Measurements from ENCODE around the gene RGS13. TPM values are rescaled to one million over a fixed set of nuclear protein-coding genes. Genes with fewer than 3 reads are reported as not detected.

The RGS13 gene
- total and polyA plus RNA-seq, 4 donors, result 0.64 to 2.9 (median 1.1) TPM

DNA sequence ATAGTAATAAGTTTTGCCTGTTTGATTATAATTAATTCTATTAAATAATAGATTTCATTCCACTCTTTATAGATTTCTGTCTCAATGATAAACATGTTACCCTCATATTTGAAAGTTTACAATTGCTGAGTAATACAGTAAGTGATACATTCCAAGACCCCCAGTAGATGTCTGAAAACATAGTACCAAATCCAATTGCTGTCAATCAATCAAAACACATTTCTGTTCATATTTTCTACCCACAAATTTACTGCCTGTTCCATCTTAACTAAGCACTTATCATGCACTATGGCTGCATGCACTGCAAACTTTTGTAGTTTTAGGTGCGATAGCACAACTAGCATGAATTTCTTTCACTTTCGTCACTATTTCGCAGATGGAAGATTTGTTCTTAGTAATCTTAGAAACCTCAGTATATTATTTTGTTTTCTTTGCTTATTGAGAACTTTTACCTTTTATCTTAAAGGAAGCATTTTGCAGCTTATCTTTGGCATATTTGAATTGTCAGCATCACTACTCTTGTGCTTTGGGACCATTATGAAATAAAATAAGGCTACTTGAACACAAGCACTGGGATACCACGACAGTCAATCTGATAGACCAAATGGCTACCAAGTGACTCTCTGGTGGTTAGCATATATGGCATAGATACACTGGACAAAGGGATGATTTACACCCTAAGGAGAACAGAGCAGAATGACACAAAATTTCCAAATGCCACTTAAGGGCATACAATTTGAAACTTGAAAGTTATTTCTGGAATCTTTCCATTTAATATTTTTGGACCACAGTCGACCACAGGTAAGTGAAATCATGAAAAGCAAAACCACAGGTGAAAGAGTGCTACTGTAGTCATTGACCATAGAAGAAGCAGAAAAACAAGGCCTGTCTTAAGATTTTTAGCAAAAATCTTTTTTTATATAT lies 67.6 kb downstream of the RGS13 start:
- no peaks in the 10 kb centered on the region for H3K9me3 ChIP-seq (ENCODE audit: control insufficient read depth, low read length)
- no peak overlapping the region for H3K27ac ChIP-seq (ENCODE audit: low read depth in 1 of 2, low read length in 2 of 2)
- intact Hi-C loops (cut with DNase I), result no loop called here
- H3K4me1 ChIP-seq (ENCODE audit: control insufficient read depth in 1 of 2, insufficient read depth in 2 of 2, low read length in 2 of 2), result no peaks in the 10 kb centered on the region
- no peak for ATAC-seq (ENCODE audit: low FRiP score)
- no peaks in the 10 kb centered on the region for H3K27me3 ChIP-seq (ENCODE audit: control insufficient read depth in 1 of 2, insufficient read depth in 2 of 2, low read length in 1 of 2)
- DNase-seq, result no peak
- no peaks in the 10 kb centered on the region for H3K36me3 ChIP-seq (ENCODE audit: control insufficient read depth in 1 of 2, insufficient read depth in 2 of 2, low read length in 1 of 2)
- WGBS, 2 donors, result 86 to 90% methylated on average over 5 of the region's 5 CpGs
- H3K4me3 ChIP-seq (ENCODE audit: low read length in 2 of 2), result no peak overlapping the region

DNA sequence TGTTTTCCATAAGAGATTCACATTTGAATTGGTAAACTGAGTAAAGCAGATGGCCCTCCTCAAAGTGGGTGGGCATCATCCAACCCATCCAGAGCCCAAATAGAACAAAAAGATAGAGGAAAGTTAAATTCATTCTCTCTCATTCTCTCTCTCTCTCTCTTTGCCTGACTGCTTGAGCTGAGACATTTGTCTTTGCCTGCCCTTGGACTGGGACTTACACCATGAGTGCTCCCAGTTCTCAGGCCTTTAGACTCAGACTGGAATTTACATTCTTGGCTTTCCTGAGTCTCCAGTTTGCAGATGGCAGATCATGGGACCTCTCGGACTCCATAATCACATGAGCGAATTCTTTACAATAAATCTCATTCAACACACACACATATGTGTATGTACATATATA lies 69.6 kb downstream of the RGS13 start:
- 90 to 91% methylated on average over 2 of the region's 2 CpGs for whole genome bisulfite sequencing, 2 donors
- intact Hi-C loops (cut with DNase I), result no loop called here
- H3K4me1 ChIP-seq (ENCODE audit: control insufficient read depth in 1 of 2, insufficient read depth in 2 of 2, low read length in 2 of 2), result no peaks in the 10 kb centered on the region
- no peaks in the 10 kb centered on the region for H3K9me3 ChIP-seq (ENCODE audit: control insufficient read depth, low read length)
- no peak for DNase-seq
- no peaks in the 10 kb centered on the region for H3K27me3 ChIP-seq (ENCODE audit: control insufficient read depth in 1 of 2, insufficient read depth in 2 of 2, low read length in 1 of 2)
- H3K4me3 ChIP-seq (ENCODE audit: low read length in 2 of 2), result no peak overlapping the region
- H3K36me3 ChIP-seq (ENCODE audit: control insufficient read depth in 1 of 2, insufficient read depth in 2 of 2, low read length in 1 of 2), result no peaks in the 10 kb centered on the region
- no peak for ATAC-seq (ENCODE audit: low FRiP score)
- H3K27ac ChIP-seq (ENCODE audit: low read depth in 1 of 2, low read length in 2 of 2), result no peak overlapping the region

DNA sequence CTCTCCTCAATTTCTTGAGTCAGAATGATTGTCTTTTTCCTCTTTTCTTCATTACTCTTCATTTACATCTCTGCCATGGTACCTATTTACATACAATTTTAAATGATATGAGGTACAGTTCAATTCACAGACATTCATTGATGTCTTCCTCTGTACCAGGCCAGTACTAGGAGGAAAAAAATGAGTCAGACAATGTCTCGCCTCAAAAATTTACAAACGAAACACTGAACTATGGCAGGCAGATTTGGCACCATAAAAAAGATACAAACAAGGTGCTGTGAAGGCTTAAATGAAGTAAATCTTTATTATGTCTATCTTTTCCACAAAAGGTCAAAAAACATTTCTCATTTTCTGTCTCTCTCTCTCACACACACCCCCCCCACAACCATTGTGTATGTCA lies 71.0 kb downstream of the RGS13 start:
- Histone ChIP-seq H3K27me3 (ENCODE audit: control insufficient read depth in 1 of 2, insufficient read depth in 2 of 2, low read length in 1 of 2) (no peaks in the 10 kb centered on the region), H3K4me3 (ENCODE audit: low read length in 2 of 2) (no peak overlapping the region), H3K36me3 (ENCODE audit: control insufficient read depth in 1 of 2, insufficient read depth in 2 of 2, low read length in 1 of 2) (no peaks in the 10 kb centered on the region), H3K27ac (ENCODE audit: low read depth in 1 of 2, low read length in 2 of 2) (no peak overlapping the region), H3K4me1 (ENCODE audit: control insufficient read depth in 1 of 2, insufficient read depth in 2 of 2, low read length in 2 of 2) (no peaks in the 10 kb centered on the region), H3K9me3 (ENCODE audit: control insufficient read depth, low read length) (no peaks in the 10 kb centered on the region)
- DNase-seq (no peak), ATAC-seq (ENCODE audit: low FRiP score) (no peak)
- 90% methylated on average over 2 of the region's 2 CpGs for WGBS, 2 donors
- intact Hi-C loops (cut with DNase I), result no loop called here

DNA sequence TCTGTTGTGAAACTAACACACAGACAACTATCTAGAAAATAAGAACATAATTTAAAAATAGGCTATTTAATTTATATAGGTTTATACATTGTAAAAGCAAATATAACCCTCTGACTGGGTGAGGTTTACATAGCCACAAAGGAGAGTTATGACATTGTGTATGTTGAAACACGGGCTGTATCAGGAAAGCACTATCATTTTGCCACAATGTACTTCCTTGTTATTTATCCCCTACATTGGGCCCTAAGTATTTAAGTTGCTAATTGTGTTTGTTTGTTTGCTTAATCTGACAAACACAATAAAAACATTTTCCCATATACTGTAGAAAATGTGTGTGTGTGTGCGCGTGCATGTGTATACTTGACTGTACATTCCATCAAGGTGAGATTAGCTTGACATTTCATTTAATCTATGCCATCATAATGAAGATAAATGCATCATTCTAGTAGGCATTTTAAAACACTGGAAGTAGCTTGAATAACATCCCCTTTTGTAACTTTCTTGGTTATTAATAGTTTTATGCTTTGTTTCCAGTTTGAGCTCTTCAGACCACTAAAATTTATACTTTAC lies 72.1 kb downstream of the RGS13 start:
- intact Hi-C loops (cut with DNase I), result no loop called here
- Histone ChIP-seq H3K27me3 (ENCODE audit: control insufficient read depth in 1 of 2, insufficient read depth in 2 of 2, low read length in 1 of 2) (no peaks in the 10 kb centered on the region), H3K36me3 (ENCODE audit: control insufficient read depth in 1 of 2, insufficient read depth in 2 of 2, low read length in 1 of 2) (no peaks in the 10 kb centered on the region), H3K27ac (ENCODE audit: low read depth in 1 of 2, low read length in 2 of 2) (no peak overlapping the region), H3K4me3 (ENCODE audit: low read length in 2 of 2) (no peak overlapping the region), H3K9me3 (ENCODE audit: control insufficient read depth, low read length) (no peaks in the 10 kb centered on the region), H3K4me1 (ENCODE audit: control insufficient read depth in 1 of 2, insufficient read depth in 2 of 2, low read length in 2 of 2) (no peaks in the 10 kb centered on the region)
- WGBS, 2 donors, result 85 to 87% methylated on average over 3 of the region's 3 CpGs
- ATAC-seq (ENCODE audit: low FRiP score) (no peak), DNase-seq (no peak)

DNA sequence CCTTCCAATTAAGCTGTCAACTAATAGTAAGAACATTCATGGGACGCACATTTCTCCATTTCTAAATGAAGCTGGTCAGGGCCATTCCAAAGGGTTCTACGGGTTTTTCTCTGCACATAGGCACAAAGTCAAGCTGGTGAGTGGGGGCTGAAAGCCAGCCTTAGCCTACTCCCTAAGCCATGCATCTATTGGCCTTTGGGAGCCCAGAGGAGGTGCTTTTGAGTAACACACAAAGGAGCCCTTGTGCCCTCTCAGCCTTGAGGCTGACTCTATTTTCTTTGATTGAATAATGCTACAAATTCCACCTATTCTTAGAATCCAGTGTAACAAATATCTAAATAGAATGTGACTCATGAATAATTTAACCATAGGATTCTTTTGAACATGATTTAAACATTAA lies 73.6 kb downstream of the RGS13 start:
- H3K4me3 ChIP-seq (ENCODE audit: low read length in 2 of 2), result no peak overlapping the region
- whole genome bisulfite sequencing, 2 donors, result 80 to 81% methylated on average over 2 of the region's 2 CpGs
- no peaks in the 10 kb centered on the region for H3K9me3 ChIP-seq (ENCODE audit: control insufficient read depth, low read length)
- no peaks in the 10 kb centered on the region for H3K36me3 ChIP-seq (ENCODE audit: control insufficient read depth in 1 of 2, insufficient read depth in 2 of 2, low read length in 1 of 2)
- no peaks in the 10 kb centered on the region for H3K4me1 ChIP-seq (ENCODE audit: control insufficient read depth in 1 of 2, insufficient read depth in 2 of 2, low read length in 2 of 2)
- intact Hi-C loops (cut with DNase I), result no loop called here
- ATAC-seq (ENCODE audit: low FRiP score) (no peak), DNase-seq (no peak)
- no peaks in the 10 kb centered on the region for H3K27me3 ChIP-seq (ENCODE audit: control insufficient read depth in 1 of 2, insufficient read depth in 2 of 2, low read length in 1 of 2)
- no peak overlapping the region for H3K27ac ChIP-seq (ENCODE audit: low read depth in 1 of 2, low read length in 2 of 2)

Other genes starting within 250 kb of the RGS13 start
- 10 to 100 TPM; 26.8 to 43.4 TPM for gene RGS1, start 60.4 kb upstream of the RGS13 start, total RNA-seq
- gene RGS1, start 60.4 kb upstream of the RGS13 start, polyA plus RNA-seq, result 10 to 100 TPM in 1 of 2 donors, 1 to 10 TPM in 1; 4.1 to 23.3 TPM
- 10 to 100 TPM; 56.6 to 99.1 TPM for gene RGS2, start 172.9 kb downstream of the RGS13 start, total RNA-seq
- gene RGS2, start 172.9 kb downstream of the RGS13 start, polyA plus RNA-seq, result 100 to 1,000 TPM in 1 of 2 donors, 10 to 100 TPM in 1; 66.3 to 137 TPM